ENCODE measurements around the gene RBCK1.

GRCh38 chr20:438571-439469, 30.7 kb downstream of the RBCK1 start:
- no peak for TF ChIP-seq POLR2AphosphoS5 (IDR thresholded peaks at IDR 0.05; ENCODE audit: borderline replicate concordance, low read depth, low read length)
- no peak for TF ChIP-seq EZH2 (IDR thresholded peaks at IDR 0.05)
- TF ChIP-seq FOXP2 (optimal IDR thresholded peaks at IDR 0.05; ENCODE audit: control extremely low read depth, extremely low read length, insufficient read depth): no peak

Measured in SK-N-MC (cell line).